Peyer's patch (tissue), 4 donors: ENCODE results near the gene SLC25A23. TPM values are rescaled to one million over a fixed set of nuclear protein-coding genes. Genes with fewer than 3 reads are reported as not detected.

Experiments
- DNase-seq, 3 donors: peaks; one replicate each; pipeline ENCODE4 v3.0.0-alpha.2; 2017 to 2019
- H3K27ac ChIP-seq, 4 donors: fragments of 200-600 bp; sonication (generic); one replicate each; pipeline ENCODE4 v1.5.1; 2016 to 2019
- H3K27me3 ChIP-seq, 2 donors: fragments of 200-600 bp; sonication (generic); one replicate each; pipeline ENCODE4 v1.5.1; 2019
- H3K36me3 ChIP-seq, 3 donors: fragments of 200-600 bp; sonication (generic); one replicate each; pipeline ENCODE4 v1.5.1; 2016 to 2019
- H3K4me1 ChIP-seq, 4 donors: fragments of 200-600 bp; sonication (generic); one replicate each; pipeline ENCODE4 v1.5.1; 2016 to 2019
- H3K4me3 ChIP-seq, 4 donors: fragments of 200-600 bp; sonication (generic); 1 replicate in 3 of 4; 2 replicates in 1 of 4; pipeline ENCODE4 v1.5.1; 2016 to 2019; ENCODE audit warnings: mild to moderate bottlenecking in 1 of 4
- H3K9me3 ChIP-seq, 4 donors: fragments of 200-600 bp; sonication (generic); one replicate each; pipeline ENCODE4 v1.5.1; 2016 to 2019; ENCODE audit warnings: mild to moderate bottlenecking in 1 of 4
- CTCF ChIP-seq, 6 experiments: fragments of 450-650 bp in 4 of 6; fragments of 200-600 bp in 2 of 6; sonication (generic) in 1 of 6; IDR thresholded peaks; one replicate each; pipeline ENCODE4 v1.5.1; 2017 to 2019; ENCODE audit warnings: antibody characterized with exemption in 6 of 6, mild to moderate bottlenecking in 3 of 6, moderate library complexity in 1 of 6
- POLR2A ChIP-seq, 2 donors: fragments of 450-650 bp; IDR thresholded peaks; one replicate each; pipeline ENCODE4 v1.5.1; 2017; ENCODE audit warnings: antibody characterized with exemption in 2 of 2, mild to moderate bottlenecking in 2 of 2, moderate library complexity in 2 of 2
- total RNA-seq, 4 donors: library from RNA; depleted of rRNA; stranded (reverse); fragments of >200 nt; gene quantifications; one replicate each; pipeline ENCODE4 v1.1.0, GENCODE V29; 2016

Gene SLC25A23
- total RNA-seq, 4 donors from 2014 or later: 69.3 to 209 (median 122) TPM

GRCh38 chr19:6424939-6425731 is 34.5 kb downstream of the SLC25A23 start:
- Histone ChIP-seq H3K4me1 (peaks cover 0 to 22% (median 9%) of the 10 kb centered on the region in 4 donors), H3K4me3 (peak overlapping the region; percentile 37 to 95 (median 74)), H3K27ac (peak overlapping the region; percentile 77 to 82 (median 80)), H3K36me3 (peaks cover 0 to 19% (median 0%) of the 10 kb centered on the region in 3 donors), H3K9me3 (no peaks in the 10 kb centered on the region), H3K27me3 (no peaks in the 10 kb centered on the region)
- TF ChIP-seq POLR2A (IDR thresholded peaks at IDR 0.05) (no peak), CTCF (IDR thresholded peaks at IDR 0.05) (no peak)
- DNase-seq: peak; percentile 98 to 100 (median 99)

- TF ChIP-seq CTCF (IDR thresholded peaks at IDR 0.05) (no peak), POLR2A (IDR thresholded peaks at IDR 0.05) (peak; percentile 67 to 72)
- no peak for DNase-seq
Observed at GRCh38 chr19:6424195-6424938, 35.2 kb downstream of the SLC25A23 start, which contains the start of gene KHSRP. Gene KHSRP, minus strand, starts transcription at chr19:6424811. Its CDS starts 110 bp downstream, at chr19:6424701.

GRCh38 chr19:6423499-6424194 is 35.9 kb downstream of the SLC25A23 start:
- TF ChIP-seq CTCF (IDR thresholded peaks at IDR 0.05) (no peak), POLR2A (IDR thresholded peaks at IDR 0.05) (no peak)
- peak overlapping the region; percentile 30 to 82 (median 78) for H3K27ac ChIP-seq
- no peaks in the 10 kb centered on the region for H3K9me3 ChIP-seq
- peak overlapping the region; percentile 65 to 95 (median 84) for H3K4me3 ChIP-seq
- peaks cover 0 to 22% (median 9%) of the 10 kb centered on the region in 4 donors for H3K4me1 ChIP-seq
- no peaks in the 10 kb centered on the region for H3K27me3 ChIP-seq
- peak in 1 of 3 donors; percentile 62 for DNase-seq
- peaks cover 0 to 34% (median 0%) of the 10 kb centered on the region in 3 donors for H3K36me3 ChIP-seq

More at GRCh38 chr19:6424195-6424938, 35.2 kb downstream of the SLC25A23 start, which contains the start of gene KHSRP:
- H3K9me3 ChIP-seq: no peaks in the 10 kb centered on the region
- H3K27me3 ChIP-seq: no peaks in the 10 kb centered on the region
- H3K36me3 ChIP-seq: peaks cover 0 to 27% (median 0%) of the 10 kb centered on the region in 3 donors
- peaks cover 0 to 22% (median 9%) of the 10 kb centered on the region in 4 donors for H3K4me1 ChIP-seq
- peak within 1 kb of the TSS; percentile 65 to 95 (median 84) for H3K4me3 ChIP-seq
- H3K27ac ChIP-seq: peak within 1 kb of the TSS; percentile 77 to 82 (median 80)

- no peak overlapping the region for H3K27ac ChIP-seq
- no peaks in the 10 kb centered on the region for H3K27me3 ChIP-seq
- peaks cover 0 to 22% (median 9%) of the 10 kb centered on the region in 4 donors for H3K4me1 ChIP-seq
- no peak for TF ChIP-seq POLR2A (IDR thresholded peaks at IDR 0.05)
- no peak for TF ChIP-seq CTCF (IDR thresholded peaks at IDR 0.05)
- H3K36me3 ChIP-seq: peaks cover 0 to 57% (median 0%) of the 10 kb centered on the region in 3 donors
- no peaks in the 10 kb centered on the region for H3K9me3 ChIP-seq
- DNase-seq: no peak
- H3K4me3 ChIP-seq: no peak overlapping the region
Observed at GRCh38 chr19:6421075-6422014, 38.2 kb downstream of the SLC25A23 start.
